Measurements from ENCODE around the gene KCNQ1.

DNA sequence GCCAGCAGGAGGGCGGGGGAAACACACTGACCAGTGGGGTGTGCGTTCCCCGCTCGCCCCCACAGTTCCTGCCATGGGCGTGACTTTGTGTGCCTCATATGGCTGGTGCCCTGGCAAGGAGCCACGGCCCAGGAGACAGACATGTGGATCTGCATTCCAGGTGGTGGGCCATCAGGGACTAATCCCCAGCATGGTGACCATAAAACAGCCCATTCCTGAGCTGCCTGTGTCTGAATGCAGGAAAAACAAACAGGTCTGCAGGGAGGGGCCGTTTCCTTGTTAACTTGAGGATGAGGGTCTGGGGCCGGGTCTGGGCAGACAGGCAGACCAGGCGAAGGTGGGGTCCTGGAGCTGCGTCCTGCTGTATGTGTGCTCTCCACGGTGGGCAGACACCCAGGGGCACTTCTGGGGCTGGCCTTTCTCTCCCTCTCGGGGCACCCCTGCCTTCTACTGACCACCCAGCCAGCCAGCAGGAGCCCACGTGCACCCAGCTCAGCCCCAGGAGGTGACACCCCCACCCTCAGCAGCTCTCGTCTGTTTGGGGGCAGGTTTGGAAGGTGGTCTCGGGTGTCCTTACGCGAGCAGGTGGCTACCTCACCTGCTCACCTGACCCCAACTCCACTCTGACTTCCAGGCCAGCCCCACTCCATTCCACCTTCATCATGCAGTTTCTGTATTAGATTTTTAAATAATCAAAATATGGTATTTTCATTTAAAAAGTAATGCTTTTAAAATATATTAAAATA lies 134.7 kb downstream of the KCNQ1 start:
- TF ChIP-seq POLR2A (IDR thresholded peaks at IDR 0.05; ENCODE audit: low read length), result no peak
- TF ChIP-seq GATA1 (IDR thresholded peaks at IDR 0.05; ENCODE audit: low read depth, low read length), result no peak
